GM12891 (cell line): Measurements from ENCODE around the gene TDP1.

ENCODE experiments used
- PAX5 ChIP-seq: IDR thresholded peaks from 2 replicates; pipeline ENCODE4 v1.6.1; 2011; ENCODE audit warnings: low read length, moderate library complexity, mild to moderate bottlenecking; ENCODE audit not compliant: insufficient read depth, severe bottlenecking
- POLR2A ChIP-seq: IDR thresholded peaks from 2 replicates; pipeline ENCODE4 v1.6.1; 2011; ENCODE audit warnings: low read depth, low read length, control low read depth
- POLR2AphosphoS5 ChIP-seq: IDR thresholded peaks from 2 replicates; pipeline ENCODE4 v1.6.1; 2011; ENCODE audit warnings: low read depth, low read length, control low read depth
- POU2F2 ChIP-seq: IDR thresholded peaks from 2 replicates; pipeline ENCODE4 v1.6.1; 2011; ENCODE audit warnings: low read depth, mild to moderate bottlenecking, control low read depth, low read length, moderate library complexity
- SPI1 ChIP-seq: IDR thresholded peaks from 2 replicates; pipeline ENCODE4 v1.6.1; 2011; ENCODE audit warnings: low read depth, low read length, control low read depth
- TAF1 ChIP-seq: IDR thresholded peaks from 2 replicates; pipeline ENCODE4 v1.6.1; 2011; ENCODE audit warnings: low read depth, low read length, control low read depth

GRCh38 chr14:90060312-90060964 lies 104.7 kb downstream of the TDP1 start:
- TF ChIP-seq POLR2AphosphoS5 (no peak), SPI1 (no peak), POLR2A (no peak), TAF1 (no peak), POU2F2 (no peak), PAX5 (no peak)
